Cerebellar cortex (tissue), 1 donor: Measurements from ENCODE around the gene LPP.

Experiments
- DNase-seq: peaks from one replicate; pipeline ENCODE4 v3.0.0-alpha.2; 2015; ENCODE audit warnings: low spot score

The LPP gene

GRCh38 chr3:188513662-188514328 is 359.8 kb downstream of the LPP start:
- no peak for DNase-seq

- DNase-seq, result no peak
These were observed 362.6 kb downstream of the LPP start for GRCh38 chr3:188516515-188516914.

DNA sequence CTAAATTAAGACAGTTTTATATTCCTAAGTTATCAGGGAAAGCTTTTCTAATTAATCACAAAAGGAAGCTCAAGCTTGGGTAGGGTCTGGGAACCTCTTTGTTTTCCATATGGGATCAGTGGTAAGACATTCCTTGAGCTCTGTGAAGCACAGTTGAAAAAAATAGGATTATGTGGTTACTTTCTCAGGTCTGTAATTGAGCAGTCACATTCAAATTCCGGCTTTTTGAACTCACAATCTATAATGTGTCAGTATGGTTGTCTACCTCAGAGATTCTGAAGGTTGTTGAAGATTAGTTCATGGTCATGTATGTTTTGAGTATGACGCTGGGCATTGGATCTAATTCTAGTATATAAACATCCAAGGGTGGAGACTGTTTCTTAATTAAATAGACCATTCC is 364.5 kb downstream of the LPP start:
- no peak for DNase-seq

DNA sequence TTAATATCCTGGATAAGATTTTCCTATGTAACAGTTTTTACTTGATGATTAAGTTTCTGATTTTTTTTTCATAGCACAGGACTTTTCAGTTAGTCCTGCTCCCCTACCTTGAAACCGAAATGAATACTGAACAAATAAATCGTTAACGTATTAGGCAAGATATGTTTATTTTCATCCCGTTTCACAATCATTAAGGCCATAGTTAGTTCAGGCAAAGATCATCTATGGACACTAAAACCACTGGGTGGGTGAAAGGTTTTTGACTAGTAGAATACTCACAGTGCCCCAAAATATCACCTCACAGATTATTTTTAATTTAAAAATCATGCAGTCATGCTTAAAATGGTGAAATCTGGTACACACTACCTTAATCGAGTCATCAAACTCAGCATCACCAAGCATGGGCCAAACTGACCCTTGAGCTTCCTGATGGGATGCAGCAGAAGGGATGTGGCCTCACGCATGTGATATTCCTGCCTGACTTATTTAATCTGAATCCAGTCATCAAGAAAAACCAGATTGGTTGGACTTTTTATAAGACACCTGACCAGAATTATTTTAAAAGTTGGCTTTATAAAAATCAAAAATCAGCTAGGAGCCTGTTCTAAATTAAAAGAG is 365.0 kb downstream of the LPP start:
- DNase-seq, result no peak

- no peak for DNase-seq
These were observed 366.5 kb downstream of the LPP start for GRCh38 chr3:188520466-188520865.

DNA sequence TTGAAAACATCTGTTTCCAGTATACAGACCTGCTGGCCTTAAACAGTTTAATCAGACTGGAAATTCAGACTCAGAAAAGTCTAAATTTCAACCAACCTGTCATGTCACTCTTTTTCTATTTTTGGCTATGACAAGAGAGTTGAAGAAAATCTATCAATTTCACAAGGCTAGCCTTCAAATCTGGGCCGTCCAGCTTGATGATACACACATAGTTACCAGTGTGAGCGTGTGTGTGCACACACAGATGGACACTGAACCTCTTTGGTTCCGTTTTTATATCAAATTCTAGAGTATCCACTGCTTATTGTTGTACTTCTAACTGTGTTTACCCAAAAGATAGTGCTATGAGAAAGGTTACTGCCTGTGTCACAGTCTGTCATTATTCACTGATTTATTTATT is 368.2 kb downstream of the LPP start:
- DNase-seq, result no peak

- DNase-seq, result no peak
These were observed 369.3 kb downstream of the LPP start for GRCh38 chr3:188523291-188523690.

DNA sequence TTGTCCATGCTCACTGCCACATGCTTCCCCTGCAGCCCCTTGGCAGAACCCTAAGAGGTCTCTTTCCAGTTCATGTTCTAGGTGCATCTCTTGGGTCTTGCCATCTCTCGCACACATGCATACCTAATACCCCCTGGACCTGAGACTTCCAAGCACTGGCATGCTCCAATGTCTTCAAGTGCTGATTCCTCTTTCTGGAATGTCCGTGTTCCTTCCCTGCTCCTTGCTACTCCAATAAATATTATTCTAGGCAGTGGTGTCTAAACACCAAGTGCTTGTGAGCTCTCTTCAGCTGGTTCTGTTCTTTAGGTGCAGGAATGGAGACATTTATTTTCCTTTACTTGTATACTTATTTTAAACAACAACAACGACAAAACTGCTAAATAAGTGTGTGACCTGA is 370.1 kb downstream of the LPP start:
- no peak for DNase-seq

- DNase-seq, result no peak
These were observed 372.1 kb downstream of the LPP start for GRCh38 chr3:188526057-188526456.

GRCh38 chr3:188527389-188527788 is 373.4 kb downstream of the LPP start:
- no peak for DNase-seq

- no peak for DNase-seq
These were observed 374.4 kb downstream of the LPP start for GRCh38 chr3:188528396-188528795.

DNA sequence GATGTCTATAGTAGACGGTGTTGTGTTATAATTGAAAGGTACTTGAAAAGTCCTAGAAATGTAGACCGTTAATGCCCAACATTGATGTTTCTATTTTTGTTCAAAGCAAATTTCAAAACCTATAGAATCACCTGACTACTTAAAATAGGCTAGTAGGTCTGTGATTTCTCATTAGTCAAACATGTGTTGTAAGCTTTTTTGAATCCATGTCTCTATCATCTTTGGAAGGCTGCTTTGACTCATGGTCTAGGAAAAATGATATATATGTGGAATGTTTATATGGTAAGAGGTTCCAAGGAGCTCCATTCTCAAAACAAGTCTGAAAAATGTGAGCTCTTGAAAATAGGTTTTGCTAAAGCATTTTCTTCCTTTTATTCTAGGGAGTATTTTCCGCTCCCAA is 375.3 kb downstream of the LPP start:
- no peak for DNase-seq

- DNase-seq, result no peak
These were observed 376.3 kb downstream of the LPP start for GRCh38 chr3:188530226-188530625.

GRCh38 chr3:188531210-188531609 is 377.3 kb downstream of the LPP start:
- no peak for DNase-seq

- DNase-seq, result no peak
These were observed 379.2 kb downstream of the LPP start for GRCh38 chr3:188533172-188533571.

DNA sequence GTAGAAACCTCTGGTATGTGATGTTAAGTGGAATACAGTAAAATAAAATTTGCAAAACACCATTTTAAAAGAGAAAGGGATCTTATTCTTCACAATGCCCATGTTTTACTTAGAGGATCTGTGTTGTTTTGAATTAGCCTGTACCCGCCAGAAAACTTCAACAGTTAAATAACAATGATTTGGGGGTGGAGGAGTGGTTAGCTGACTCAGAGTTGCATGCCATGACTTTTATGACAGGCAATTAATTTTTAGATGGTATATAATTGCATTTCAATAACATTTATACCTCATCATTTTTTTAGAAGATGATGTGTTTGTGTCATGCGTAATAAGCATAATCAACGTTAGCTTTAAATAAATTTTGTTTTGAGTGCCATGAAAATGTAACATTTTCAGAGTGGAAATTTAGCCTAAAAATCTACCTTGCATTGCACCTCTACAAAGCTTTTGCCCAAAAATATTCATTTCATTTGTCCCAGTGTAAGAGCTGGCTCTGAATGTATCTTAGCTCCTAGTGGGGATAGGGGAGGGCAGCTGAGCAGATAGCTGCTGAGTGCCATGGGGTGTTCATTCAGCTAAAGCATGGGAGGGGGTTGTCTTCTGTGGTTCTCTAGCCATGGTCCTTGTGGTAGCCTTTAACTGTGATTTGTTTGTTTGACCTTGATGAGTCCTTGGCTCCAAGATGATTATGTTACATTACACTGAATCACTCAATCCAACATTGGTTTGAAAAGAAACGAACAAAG is 379.8 kb downstream of the LPP start:
- DNase-seq, result no peak

DNA sequence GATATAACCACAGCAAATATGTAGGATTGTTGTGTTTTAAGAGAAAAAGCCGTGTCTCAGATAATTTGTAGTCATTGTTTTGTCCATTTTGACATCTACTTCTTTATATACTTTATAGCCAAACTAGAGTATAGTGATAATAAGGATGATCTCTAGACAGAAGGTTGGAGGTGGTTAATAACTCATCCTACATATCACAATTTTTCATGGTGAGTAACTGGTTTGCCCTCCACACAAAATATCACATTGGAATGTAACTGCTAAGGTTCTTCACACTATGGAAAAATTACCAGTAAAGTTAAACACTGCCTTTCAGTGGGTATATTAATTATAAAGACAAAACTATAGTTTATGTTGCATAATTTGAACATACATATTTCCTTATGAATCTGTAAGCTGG is 380.7 kb downstream of the LPP start:
- DNase-seq, result no peak

- no peak for DNase-seq
These were observed 383.6 kb downstream of the LPP start for GRCh38 chr3:188537606-188538005.

- no peak for DNase-seq
These were observed 385.1 kb downstream of the LPP start for GRCh38 chr3:188539037-188539436.

- peak; percentile 59 for DNase-seq
These were observed 385.8 kb downstream of the LPP start for GRCh38 chr3:188539631-188540194.

- no peak for DNase-seq
These were observed 388.2 kb downstream of the LPP start for GRCh38 chr3:188542196-188542595.

GRCh38 chr3:188544012-188544411 is 390.1 kb downstream of the LPP start:
- DNase-seq, result no peak
